Stimulated activated CD8-positive, alpha-beta memory T cell treated with anti-CD3 and anti-CD28 coated beads, Interleukin-15, amount 100 ng/mL, for 48 hours (primary cell): ENCODE results near the gene DNAJB11.

Experiments
- DNase-seq, 2 donors: peaks; one replicate each; pipeline ENCODE4 v3.0.0-alpha.2; 2020; ENCODE audit warnings: low read depth in 2 of 2

DNAJB11 gene

DNA sequence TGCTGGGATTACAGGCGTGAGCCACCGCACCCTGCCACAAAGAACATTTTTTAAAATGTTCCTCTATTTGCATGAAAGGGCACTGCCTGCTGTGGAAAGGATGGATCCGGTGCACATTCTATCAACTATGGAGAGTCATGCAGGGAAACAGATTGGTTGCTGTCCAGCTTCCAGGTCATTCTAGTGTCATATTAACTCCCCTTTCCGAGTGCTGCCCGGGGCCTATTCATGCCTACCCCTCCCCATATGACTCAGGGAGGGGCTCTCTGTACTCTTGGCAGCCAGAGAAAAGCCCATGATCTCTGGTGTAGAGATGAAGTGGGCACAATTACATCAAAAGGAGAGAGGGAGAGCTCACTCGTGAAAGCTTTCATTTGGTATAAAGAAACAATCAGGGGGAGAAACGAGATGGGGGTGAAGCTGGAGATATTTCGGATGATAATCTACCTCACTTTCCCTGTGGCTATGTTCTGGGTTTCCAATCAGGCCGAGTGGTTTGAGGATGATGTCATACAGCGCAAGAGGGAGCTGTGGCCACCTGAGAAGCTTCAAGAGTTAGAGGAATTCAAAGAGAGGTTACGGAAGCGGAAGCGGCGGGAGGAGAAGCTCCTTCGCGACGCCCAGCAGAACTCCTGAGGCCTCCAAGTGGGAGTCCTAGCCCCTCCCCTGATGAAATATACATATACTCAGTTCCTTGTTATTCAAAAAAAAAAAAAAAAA is 26.2 kb downstream of the DNAJB11 start:
- no peak for DNase-seq

DNA sequence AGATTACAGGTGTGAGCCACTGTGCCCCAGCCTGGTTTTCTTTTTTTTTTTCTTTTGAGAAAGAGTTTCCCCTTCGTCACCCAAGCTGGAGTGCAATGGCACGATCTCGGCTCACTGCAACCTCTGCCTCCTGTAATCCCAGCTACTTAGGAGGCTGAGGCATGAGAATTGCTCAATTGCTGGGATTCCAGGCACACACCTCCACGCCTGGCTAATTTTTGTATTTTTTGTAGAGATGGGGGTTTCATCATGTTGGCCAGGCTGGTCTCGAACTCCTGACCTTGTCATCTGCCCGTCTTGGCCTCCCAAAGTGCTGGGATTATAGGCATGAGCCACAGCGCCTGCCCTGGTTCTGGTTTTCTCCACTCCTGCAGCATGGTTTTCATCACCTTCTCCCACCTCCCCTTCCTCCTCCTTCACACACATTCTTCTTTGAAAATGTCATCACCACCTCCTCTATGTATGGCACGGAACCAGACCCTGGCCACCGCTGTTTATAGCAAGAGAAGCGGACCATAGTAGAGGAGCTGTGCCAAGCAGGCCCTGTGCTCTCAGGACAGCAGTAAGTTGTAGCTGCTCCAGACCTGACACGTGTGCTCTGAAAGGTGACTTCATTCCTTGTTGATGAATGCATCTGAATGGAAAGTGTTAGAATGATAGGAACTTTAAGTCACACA is 27.7 kb downstream of the DNAJB11 start:
- no peak for DNase-seq

DNA sequence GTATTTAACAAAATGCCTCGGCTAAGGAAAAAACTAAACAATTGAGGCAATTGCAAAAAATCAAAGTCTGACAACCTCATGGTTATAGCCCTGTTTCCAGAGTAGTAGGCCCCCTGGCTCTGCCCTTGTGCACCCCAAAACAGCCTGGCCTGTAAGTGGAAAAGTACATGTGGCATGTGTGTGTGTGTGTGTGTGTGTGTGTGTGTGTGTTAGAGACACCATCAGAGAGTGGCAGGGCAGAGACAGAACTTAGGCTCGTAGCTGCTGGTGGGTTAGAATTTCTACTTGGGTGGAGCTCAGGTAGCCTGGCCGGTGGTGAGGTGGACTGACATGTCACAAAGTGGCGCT is 28.2 kb downstream of the DNAJB11 start:
- DNase-seq: no peak

DNA sequence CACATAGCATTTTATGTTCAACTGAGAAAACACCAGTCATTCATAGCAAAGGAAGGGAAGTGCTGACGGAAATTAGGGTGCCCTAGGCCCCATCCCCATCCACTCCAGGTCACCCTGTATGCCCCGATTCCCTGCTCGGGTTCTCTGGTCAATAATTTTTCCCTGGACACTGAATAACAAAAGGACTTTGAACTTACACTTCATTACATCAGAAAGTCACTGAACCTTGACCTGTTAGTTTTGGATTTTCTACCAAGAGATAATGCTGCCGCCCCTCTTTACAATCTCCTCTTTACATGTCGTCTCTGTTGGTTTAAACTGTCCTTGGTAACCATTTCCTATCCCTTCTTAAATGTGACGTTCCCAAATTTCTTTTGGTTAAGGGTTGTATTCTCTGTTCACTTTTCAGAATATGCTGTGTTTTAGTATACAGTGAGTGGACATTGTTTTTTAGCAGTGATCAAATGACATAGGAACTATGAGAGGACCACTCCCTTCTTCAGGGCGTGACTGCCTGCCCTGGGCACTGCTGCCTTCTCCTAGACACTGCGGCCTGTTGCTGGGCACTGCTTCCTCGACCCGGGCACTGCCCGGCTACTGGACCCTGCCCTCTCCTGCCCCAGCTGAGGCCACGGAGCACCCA is 28.7 kb downstream of the DNAJB11 start:
- DNase-seq: no peak

DNA sequence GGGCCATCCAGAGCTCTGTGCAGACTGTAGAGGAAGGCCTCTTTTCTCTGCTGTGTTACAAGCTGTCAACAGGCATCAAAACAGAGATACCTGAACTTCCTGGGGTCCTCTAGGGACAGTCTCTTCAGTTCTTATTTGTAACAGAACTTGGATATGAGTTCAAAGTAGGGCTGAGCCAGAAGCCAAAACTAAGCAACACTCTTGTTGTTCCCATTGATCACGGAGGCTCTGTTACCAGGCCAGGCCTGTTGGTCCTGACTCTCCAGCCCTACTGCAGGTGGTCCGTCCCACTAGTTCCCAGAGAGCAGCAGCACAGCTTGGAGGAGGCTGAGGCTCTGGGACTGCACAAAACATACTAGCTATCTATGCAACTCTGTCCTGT is 29.3 kb downstream of the DNAJB11 start:
- DNase-seq: no peak

DNA sequence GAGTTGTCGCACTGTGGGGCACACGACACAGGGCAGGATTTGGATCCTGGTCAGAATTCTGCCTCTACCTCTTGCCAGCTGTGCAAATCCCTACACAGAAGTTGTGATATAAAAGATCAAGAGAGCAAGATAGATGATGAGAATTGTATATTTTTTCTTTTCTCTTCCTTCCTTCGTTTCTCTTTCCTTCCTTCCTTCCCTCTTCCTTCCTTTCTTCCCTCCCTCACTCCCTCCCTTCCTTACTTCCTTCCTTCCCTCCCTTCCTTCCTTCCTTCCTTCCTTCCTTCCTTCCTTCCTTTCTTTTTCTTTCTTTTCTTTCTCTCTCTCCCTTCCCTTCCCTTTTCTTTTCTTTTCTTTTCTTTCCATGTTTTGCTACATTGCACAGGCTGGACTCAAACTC is 30.4 kb downstream of the DNAJB11 start:
- no peak for DNase-seq

DNA sequence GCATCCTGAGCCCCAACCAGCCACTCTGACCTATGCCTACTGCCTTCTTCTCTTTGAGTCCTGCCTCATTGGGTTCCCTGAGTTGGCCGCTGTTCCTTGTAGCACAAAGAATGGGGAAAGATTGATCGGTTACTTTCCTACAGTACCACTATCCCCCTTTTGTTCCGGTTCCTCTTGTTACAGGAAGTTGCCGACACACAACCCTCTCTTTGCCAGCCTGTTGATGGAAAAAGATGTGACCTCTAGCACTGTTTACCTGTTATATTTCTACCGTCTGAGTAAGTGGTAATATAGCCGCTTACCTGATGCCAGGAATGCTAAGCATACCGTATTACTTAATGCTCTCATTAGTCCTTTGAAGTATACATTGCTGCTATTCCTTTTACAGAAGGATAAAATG is 32.6 kb downstream of the DNAJB11 start:
- DNase-seq: no peak

DNA sequence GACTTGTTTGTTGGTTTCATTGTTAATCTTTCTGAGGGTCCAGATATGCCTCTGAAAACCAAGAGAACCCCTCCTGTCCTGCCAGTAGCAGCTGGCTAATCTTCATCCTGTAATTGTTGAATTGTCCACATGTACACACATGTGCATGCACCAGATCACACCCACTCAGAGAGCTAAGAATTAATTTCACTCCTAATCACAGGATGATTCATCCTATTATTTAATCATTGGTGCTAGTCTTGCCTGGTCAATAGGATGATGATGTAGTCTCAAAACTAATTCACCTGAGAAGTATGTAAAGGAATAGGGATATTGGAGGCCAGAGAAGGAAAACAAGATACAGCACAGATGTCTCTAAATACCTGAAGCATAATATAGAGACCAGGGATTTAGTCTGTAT is 34.6 kb downstream of the DNAJB11 start:
- no peak for DNase-seq

DNA sequence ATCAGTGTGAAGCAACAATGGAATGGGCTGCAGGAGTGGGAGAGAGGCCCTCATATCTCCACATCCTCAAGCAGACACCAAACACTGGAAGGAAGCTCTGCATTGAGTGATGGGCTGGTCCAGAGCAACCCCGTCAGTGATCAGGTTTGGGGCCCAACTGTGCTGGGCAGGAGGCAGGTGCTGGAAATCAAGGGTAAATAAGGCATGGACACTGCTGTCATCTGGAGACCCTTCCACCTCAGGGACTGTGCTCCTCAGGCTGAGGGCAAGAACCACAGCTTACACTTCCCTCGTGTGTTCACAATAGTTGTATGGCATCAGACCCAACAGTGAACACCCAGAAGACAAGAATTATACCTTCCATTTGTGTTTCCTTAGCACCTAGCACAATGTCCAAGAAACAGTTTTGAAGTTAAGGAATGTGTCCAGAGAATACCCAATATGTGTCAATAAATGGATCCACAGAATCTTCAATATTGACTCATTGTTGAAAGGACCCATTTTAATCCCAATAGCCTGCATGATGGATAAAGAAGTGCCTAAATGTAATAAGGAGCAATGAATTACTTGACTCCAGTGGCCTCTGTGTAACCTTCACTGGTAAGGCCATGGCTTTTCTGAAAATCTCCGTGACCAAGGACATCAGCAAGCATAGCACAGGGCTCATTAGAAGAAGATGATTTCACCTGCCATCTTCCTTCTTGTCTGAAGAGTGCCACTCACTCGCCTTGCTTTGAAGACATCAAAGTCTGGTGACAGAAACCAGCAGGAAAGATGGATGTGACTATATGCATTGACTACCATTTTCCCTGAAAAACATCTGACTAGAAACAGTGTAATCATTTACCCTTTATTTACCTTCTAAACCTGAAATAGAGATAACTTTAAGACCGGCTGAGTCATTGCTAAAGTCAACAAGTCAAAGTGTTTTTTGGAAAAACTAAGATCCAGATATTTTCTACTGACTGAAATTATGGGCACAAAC is 35.3 kb downstream of the DNAJB11 start:
- DNase-seq: no peak

DNA sequence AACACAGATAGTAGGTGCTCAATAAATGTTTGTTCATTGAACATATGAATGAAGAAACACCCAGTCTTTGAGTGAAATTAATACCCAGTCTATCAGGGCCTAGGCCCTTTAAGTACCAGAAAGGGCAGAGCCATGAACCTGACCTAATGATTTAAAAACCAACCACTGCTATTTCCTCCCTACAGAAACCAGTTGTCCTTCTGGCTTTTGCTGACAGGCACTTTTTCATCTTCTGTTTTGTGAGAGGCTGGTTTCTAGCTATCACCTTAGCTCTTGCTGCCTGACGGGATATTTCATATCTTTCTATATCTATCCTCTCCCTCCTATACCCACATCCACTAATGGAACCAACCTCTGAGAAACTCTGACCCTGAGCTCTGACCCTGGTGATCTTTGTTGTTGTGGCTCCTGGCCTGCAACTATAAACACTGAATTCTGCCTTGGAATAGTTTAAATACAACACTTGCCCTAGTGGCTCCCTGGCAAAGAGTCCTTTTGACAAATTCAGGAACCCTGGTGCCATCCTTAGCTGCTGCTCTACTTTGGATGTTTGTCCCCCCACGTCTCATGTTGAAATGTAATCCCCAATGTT is 38.2 kb downstream of the DNAJB11 start:
- DNase-seq: no peak

DNA sequence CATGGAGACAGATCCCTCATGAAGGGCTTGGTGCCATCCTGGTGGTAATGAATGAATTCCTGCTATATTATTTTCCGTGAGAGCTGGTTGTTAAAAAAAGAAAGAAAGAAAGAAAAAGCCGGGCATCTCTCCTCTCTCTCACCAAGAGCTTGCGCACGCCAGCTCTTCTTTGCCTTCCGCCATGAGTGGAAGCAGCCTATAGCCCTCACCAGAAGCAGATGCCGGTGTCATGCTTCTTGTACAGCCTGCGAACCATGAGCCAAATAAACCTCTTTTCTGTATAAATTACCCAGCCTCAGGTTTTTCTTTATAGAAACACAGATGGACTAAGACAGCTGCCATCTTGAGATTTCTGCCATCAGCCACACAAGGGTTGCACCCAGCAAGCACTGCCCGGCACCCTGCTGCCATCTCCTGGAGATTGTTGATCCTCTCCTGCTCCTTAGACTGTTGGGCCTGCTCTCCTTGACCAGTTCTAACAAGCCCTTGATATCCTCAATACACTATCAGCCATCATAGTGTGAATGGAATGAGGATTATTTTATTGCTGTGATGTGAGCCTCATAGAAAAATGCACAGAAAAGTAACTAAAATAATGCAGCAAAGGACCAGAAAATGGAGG is 38.8 kb downstream of the DNAJB11 start:
- DNase-seq: no peak

DNA sequence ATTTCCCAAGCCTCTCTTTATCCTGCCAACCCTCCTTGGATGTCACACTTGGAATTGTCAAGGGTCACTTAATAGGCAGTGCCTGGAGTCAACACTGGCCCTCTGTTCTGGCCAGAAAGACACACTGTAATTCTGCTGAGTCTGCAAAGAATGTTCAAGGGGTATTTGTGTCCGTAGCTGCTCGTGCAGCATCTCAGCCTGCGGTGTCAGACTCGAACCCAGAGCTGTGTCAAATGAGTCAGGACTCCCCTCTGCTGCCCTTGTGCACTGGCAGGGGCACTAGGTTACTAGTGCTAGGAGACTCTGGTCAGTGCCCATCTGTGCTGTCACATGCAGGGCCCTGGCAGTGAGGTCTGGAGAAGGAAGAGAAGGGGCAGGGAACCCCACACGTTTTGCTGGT is 41.5 kb downstream of the DNAJB11 start:
- no peak for DNase-seq

DNA sequence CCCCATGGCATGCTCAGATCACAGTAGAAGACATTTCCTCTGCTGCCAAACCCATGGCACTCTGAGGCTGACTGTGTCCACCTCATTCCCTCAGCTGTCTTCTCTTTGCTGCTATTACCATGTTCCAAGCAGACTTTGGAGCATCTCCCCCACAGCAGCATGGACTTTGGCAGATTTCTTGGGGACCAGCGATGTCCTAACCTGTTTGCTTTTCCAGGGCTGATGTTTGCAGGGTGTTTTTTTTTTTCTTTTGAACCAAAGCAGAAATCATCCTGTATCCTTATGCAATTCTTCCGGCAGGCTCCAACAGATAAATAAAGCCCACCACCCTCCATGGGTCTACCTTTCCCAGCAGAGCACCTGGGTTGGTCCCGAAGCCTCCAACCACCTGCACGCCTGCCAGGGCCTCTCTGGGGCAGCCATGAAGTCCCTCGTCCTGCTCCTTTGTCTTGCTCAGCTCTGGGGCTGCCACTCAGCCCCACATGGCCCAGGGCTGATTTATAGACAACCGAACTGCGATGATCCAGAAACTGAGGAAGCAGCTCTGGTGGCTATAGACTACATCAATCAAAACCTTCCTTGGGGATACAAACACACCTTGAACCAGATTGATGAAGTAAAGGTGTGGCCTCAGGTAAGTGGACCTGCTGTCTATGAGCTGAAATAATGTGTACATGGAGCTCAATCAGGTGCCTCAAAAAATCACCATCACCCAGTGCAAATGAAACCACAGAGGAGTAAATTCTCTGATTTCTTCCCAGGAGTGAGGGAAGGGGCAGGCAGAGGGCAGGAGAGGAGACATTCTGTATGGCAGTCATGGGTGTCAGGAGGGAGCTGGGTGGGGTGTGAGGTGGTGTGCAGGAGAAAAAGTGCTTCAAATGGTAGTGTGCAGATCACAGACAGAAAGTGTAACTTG is 42.5 kb downstream of the DNAJB11 start, which contains the start of gene AHSG:
Gene AHSG (plus strand): TSS at position 340 of the 916 bp plus-strand sequence. CDS start 82 bp downstream, at position 422.
- DNase-seq: no peak

DNA sequence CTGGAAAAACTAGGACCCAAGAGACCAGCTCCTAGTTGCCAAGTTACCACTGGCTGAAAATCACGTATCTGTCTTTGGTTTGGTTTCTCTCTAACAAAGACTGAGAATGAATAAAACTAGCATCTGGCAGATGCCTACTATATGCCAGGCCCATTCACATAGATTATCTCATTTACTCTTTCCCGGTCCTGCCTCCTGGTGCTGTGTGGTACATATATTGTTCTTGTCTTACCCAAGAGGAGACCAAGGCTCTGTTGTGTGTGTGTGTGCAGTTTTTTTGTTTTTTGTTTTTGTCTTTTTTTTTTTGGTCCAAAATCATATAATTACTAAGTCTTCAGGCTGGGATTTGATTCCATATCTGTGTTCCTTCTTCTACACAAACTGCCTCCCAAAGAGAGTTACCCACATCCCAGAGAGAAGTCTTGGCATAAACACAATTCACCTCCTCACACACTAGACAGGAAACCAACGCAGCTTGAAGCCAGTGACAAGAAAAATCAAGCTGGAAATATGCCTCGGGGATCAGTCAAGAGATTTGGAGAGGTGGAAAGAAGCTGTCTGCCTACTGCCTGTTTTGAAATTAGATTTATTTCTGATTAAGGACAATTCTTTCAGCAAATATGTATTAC is 43.2 kb downstream of the DNAJB11 start:
- no peak for DNase-seq

DNA sequence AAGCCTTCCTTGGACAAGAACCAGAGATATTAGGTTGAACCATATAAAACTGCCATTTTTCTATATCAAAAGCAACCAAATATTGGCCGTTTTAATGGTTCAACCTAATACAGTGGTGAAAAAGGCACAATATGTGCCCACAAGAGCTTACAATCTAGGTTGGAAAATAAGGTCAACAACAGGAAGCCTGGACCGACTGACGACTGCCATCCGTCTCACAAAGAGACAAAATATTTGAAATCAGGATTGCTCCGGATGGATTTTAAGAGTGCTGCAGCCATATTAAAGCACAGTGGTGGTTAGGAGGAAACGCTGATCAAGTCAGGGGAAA is 43.7 kb downstream of the DNAJB11 start:
- DNase-seq: no peak

DNA sequence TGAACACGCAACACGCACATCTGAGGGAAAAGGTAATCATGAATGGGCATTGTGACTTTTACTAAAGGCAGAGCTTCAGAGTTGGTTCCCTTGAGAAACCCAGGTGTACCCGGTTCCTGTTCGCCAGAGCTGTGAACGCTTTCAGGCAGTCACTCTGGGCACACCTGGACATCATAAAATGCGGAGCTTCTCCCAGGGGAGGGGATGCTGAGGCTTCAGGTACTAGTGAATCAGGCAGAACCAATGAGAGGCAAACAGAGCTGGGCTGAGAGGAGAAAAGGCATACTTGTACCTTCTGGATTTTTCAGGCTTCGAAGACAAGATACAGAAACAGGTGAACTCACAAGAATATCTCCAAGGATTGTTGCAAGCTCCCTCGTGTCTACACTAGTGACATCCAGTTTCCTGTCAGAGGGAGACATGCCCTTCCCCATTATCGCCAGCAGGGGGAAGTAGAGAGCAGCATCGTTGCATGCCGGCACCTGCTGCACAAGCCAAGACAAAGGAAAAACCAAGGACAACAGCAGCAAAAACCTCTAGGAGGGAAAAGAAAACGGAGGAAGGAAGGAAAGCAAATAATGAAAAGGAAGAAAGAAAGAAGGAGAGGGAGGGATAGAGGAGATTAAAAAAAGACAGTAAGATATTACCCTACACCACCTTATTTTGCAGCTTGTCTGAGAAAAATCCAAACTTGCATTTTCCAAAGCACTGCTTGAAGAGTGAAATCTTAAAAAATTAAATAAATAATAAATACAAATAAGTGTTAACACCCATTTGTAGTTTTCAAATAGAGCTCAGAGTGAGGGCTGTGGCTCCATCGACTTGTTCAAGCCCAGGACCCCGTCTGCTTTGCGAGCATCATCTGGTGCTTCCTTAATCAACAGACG is 44.3 kb downstream of the DNAJB11 start:
- DNase-seq: peak; percentile 38 to 55

DNA sequence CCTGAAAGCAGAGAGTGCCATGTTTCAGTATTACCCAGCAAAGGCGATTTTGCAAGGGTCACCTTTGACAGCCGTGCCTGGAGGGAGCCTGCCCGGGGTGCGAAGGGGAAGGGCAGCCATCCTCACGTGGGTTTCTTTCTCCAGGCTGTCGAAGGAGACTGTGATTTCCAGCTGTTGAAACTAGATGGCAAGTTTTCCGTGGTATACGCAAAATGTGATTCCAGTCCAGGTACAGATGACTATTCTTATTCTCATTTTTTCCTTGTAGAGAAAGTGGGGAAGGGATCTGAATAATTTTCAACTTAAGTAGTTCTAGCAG is 45.7 kb downstream of the DNAJB11 start:
- no peak for DNase-seq

DNA sequence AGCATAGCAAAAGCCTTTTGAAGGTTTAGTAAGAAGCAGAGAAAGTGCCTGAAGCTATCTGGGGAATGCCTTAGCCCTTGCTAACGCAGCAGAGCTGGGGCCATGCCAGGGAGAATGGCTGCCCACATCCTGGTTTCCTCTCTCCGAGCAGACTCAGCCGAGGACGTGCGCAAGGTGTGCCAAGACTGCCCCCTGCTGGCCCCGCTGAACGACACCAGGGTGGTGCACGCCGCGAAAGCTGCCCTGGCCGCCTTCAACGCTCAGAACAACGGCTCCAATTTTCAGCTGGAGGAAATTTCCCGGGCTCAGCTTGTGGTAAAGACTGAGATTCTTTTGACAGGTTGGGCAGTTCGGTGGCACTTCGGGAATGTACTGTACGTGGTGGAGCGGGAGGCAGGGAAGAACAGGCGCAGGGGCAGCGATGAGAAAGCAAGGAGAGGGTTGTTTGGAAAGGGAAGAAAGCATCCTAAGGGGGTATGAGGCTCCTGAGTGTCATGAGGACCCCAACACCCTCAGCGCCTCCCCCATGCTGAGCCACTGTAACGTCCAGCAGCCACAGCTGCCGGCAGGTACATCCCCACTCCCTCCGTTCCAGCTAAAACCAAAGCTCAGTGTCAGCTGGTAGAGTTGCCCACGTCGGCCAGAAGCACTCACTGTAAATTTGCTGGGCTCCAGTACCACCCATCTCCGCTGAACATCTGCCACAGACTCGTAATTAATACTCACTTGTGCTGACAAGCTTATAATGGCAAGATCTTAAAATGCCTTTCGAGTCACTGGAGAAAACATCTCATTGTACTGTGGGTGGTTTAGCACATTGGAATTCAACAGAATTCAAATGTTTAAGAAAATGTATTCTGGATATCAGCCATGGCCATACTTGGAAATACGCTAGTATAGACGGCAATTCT is 46.8 kb downstream of the DNAJB11 start:
- peak; percentile 78 to 83 for DNase-seq
